ENCODE results near the gene GLDN.

GLDN gene

DNA sequence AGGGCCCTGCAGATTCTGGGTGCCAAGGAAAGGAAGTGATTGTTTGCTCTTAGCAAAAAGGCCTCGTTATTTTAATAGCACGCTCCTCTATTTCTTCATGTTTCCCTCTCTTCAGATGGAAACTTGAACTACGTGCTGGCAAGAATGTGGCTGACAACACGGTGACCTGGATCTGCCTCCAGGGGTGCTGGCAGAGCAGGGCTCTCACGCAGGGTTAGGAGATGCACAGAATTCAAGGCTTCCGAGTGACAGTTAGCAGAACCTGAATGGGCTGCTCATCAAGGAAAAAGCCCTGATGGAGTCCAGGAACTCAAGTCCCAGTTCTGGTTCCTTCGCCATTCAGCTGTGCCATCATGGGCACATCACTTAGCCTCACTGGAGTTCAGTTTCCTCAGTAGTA is 25.7 kb upstream of the GLDN start:
- H3K9me3 ChIP-seq (ENCODE audit: control insufficient read depth, insufficient read depth, low read length) = no peaks in the 10 kb centered on the region
- H3K9ac ChIP-seq (ENCODE audit: low read depth, low read length) = no peak overlapping the region
- peaks cover 12% of the 10 kb centered on the region for H3K4me1 ChIP-seq (ENCODE audit: insufficient read depth, low read length)
- H3K36me3 ChIP-seq (ENCODE audit: insufficient read depth, low read length) = no peaks in the 10 kb centered on the region

DNA sequence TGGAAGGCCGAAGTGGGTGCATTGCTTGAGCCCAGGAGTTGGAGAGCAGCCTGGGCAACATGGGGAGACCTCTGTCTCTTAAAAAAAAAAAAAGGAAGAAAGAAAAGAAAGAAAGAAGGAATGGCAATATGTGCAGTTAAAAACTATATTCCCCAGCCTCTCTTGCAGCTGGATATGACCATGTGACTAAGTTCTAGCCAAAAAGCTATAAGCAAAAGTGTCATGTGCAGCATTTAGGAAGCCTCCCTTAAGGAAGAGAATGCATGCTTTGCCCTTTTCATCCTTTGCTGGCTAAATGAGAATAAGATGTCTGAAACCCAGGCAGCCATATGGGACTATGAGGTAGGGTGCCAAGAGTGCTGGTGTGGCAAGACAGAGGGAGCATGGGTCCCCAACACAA is 24.8 kb upstream of the GLDN start:
- no peaks in the 10 kb centered on the region for H3K9me3 ChIP-seq (ENCODE audit: control insufficient read depth, insufficient read depth, low read length)
- H3K36me3 ChIP-seq (ENCODE audit: insufficient read depth, low read length) = no peaks in the 10 kb centered on the region
- H3K9ac ChIP-seq (ENCODE audit: low read depth, low read length) = no peak overlapping the region
- H3K4me1 ChIP-seq (ENCODE audit: insufficient read depth, low read length) = peaks cover 12% of the 10 kb centered on the region

DNA sequence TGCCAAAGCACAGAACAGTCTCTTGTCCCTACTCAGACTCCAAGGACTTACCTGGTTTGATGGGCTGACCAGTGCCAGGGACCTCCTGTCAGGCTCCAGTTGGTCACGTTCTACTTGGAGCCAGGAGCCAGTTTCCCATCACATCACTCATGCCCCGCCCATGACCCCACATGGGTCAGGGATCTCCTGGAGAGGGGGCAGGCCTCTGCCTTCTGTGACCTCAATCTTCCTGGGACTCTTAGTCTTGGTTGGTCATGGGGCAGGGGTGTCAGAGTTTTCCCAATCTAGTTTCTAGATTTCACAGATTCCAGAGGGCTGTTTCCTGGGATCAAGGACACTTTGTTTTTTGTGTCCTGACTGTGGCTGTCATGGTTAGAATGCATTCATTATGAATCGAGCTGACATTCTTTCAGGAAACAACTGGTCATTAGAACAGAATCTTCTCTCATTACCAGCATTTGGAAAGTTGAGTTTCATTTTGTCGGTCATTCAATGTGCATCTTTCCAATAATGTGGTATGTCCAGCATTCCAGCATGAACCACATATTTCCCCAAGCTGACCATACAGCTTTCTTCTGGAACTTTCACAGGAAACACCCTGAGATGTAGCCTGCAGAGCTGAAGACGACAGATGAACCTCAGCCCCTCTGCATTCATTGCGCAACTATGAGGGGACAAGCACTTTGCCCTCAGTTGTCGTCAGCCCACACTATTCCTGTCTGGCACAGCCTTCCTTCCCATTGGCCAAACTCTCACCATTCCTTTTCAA is 22.9 kb upstream of the GLDN start:
- Histone ChIP-seq H3K4me1 (ENCODE audit: insufficient read depth, low read length) (no peaks in the 10 kb centered on the region), H3K9me3 (ENCODE audit: control insufficient read depth, insufficient read depth, low read length) (no peaks in the 10 kb centered on the region), H3K9ac (ENCODE audit: low read depth, low read length) (no peak overlapping the region), H3K36me3 (ENCODE audit: insufficient read depth, low read length) (no peaks in the 10 kb centered on the region)

DNA sequence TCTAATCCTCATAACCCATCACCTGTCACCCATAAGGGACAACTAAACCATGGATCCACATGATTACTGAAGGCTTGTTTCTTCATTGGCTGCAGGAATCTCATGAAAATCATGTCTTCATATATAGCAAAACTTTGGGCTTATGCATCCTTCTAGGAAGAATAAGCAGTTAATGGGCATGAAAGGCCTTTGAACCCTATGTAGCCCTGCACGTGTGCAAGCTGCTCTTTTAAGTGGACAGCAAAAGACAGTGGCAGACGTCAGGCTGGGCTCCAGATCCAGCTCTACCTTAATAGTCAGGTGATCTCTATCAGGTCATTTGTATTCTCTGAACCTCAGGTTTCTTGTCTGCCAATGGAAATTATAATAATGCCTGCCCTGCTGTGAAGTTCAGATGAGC is 21.9 kb upstream of the GLDN start:
- Histone ChIP-seq H3K4me1 (ENCODE audit: insufficient read depth, low read length) (no peaks in the 10 kb centered on the region), H3K9me3 (ENCODE audit: control insufficient read depth, insufficient read depth, low read length) (no peaks in the 10 kb centered on the region), H3K36me3 (ENCODE audit: insufficient read depth, low read length) (no peaks in the 10 kb centered on the region), H3K9ac (ENCODE audit: low read depth, low read length) (no peak overlapping the region)

DNA sequence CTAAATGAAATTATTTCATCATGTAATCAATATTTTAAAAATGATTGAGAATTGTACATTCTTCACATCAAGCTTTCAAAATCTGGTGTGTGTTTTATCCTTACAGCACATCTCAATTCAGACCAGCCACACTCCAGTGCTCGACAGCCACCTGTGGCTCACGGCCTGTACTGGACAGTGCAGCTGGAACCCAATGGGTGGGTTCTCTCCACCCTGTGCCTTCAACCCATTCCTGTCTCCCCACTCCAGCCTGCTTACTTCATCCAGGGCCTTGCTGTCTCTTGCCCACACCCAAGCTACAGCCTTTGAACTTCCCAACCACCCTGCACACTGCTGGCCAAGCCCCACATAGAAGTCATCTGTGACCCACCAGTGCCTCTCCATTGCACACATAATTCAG is 20.6 kb upstream of the GLDN start:
- no peaks in the 10 kb centered on the region for H3K36me3 ChIP-seq (ENCODE audit: insufficient read depth, low read length)
- no peaks in the 10 kb centered on the region for H3K4me1 ChIP-seq (ENCODE audit: insufficient read depth, low read length)
- no peak overlapping the region for H3K9ac ChIP-seq (ENCODE audit: low read depth, low read length)
- no peaks in the 10 kb centered on the region for H3K9me3 ChIP-seq (ENCODE audit: control insufficient read depth, insufficient read depth, low read length)

DNA sequence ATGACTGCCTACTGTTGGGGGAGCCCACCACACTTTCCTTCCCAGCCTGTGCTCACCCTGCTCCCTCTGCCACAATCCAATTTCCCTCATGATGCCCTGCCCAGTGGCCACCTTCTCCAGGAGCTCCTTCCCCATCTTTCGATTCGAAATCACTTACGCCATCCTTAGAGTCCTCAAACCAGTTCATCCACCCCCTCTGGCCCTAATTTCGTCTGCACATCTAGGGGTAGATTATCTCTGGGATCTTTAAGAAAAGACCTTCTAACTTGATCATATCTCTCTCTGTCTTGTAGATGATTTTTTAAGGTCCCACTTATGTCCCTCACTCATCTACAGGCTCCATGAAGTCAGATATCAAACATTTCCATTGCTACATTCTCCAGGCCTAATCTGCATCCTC is 20.1 kb upstream of the GLDN start:
- no peaks in the 10 kb centered on the region for H3K4me1 ChIP-seq (ENCODE audit: insufficient read depth, low read length)
- no peaks in the 10 kb centered on the region for H3K9me3 ChIP-seq (ENCODE audit: control insufficient read depth, insufficient read depth, low read length)
- H3K9ac ChIP-seq (ENCODE audit: low read depth, low read length) = no peak overlapping the region
- no peaks in the 10 kb centered on the region for H3K36me3 ChIP-seq (ENCODE audit: insufficient read depth, low read length)

DNA sequence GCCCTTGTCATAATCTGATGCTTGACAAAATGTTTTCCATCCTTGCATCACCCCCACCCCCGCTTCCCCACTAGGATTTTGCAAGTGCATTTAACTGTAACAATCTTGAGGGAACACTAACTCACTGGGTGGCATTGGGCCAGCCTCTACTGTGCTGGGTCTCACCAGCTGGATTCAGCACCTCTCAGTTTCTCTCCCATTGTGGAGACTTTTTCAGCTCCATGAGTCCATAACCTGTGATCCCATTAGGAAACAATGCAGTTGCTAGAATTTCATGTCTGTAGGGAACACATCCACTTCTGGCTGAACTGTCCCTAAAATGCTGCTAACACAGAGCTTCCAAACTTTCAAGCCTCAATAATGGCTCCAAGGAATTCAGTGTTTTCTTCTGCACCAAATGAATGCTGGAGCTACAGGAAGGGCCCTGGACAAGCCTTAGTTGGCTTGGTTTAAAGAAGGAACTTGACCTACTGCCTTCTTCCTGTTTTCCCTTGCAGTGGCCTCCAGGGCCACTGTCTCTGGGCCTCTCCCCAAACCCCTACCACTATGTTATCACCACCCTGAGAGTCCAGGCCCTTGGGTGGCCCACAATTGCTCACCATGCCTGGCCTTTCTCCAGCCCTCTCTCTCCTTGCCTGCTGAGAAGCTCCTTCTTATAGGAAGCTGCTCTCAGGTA is 18.7 kb upstream of the GLDN start:
- no peaks in the 10 kb centered on the region for H3K4me1 ChIP-seq (ENCODE audit: insufficient read depth, low read length)
- no peaks in the 10 kb centered on the region for H3K9me3 ChIP-seq (ENCODE audit: control insufficient read depth, insufficient read depth, low read length)
- no peaks in the 10 kb centered on the region for H3K36me3 ChIP-seq (ENCODE audit: insufficient read depth, low read length)
- H3K9ac ChIP-seq (ENCODE audit: low read depth, low read length) = no peak overlapping the region

DNA sequence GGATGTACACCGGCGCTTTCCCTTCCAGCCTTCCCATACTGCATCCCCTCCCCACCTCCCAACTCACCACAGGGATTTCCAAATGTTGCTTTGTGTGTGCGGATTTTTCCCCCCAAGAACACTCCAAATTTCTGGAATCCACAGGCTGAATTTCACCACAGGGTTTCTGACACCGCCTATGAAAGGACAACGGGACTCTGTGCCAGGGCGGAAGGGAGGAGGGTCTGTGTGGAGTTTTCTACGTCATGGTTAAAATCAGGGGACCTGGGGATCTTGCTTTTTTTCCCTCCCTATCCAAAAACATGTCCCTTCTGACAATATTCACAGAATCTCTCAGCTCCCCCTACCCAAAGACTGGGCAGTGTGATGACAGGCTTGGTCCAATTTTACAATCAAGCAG is 17.7 kb upstream of the GLDN start:
- no peaks in the 10 kb centered on the region for H3K4me1 ChIP-seq (ENCODE audit: insufficient read depth, low read length)
- H3K9me3 ChIP-seq (ENCODE audit: control insufficient read depth, insufficient read depth, low read length) = no peaks in the 10 kb centered on the region
- no peak overlapping the region for H3K9ac ChIP-seq (ENCODE audit: low read depth, low read length)
- H3K36me3 ChIP-seq (ENCODE audit: insufficient read depth, low read length) = no peaks in the 10 kb centered on the region

DNA sequence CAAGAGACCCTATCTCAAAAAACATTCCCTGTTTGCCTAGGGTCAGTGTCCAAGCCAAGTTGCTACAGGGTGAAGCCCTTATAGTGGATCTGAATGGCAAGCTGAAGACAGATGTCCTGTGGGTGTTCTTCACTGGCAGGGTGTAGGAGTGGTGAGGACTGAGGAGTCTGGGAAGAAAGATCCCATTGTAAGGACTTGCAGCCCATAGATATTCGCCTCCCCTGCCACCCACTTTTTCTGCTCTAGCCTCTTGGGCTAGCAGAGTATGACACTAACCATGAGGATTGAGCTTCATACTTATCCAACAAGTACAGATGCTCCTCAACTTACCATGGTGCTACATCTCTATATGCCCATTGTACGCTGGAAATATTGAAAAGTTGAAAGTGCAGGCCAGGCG is 16.3 kb upstream of the GLDN start:
- Histone ChIP-seq H3K36me3 (ENCODE audit: insufficient read depth, low read length) (no peaks in the 10 kb centered on the region), H3K4me1 (ENCODE audit: insufficient read depth, low read length) (no peaks in the 10 kb centered on the region), H3K9ac (ENCODE audit: low read depth, low read length) (no peak overlapping the region), H3K9me3 (ENCODE audit: control insufficient read depth, insufficient read depth, low read length) (no peaks in the 10 kb centered on the region)

DNA sequence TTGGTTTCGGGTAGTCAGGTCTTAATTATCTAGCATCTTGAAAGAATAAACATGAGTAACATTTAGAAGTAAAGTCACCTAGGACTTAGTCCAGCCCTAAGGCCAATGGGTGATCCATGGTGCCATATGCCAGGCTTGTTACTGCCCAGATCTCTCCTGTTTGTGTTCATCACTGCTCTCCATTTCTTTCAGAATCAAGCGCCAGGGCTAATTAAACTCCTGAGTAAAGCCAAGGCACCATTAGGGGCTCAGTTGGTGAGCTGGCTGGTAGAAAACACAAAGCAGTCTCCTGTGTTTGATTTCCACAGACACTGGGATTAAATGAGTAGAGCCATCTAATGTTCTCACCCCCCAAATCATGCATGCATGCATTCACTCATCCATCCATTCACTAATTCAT is 14.4 kb upstream of the GLDN start:
- Histone ChIP-seq H3K9ac (ENCODE audit: low read depth, low read length) (no peak overlapping the region), H3K9me3 (ENCODE audit: control insufficient read depth, insufficient read depth, low read length) (no peaks in the 10 kb centered on the region), H3K4me1 (ENCODE audit: insufficient read depth, low read length) (no peaks in the 10 kb centered on the region), H3K36me3 (ENCODE audit: insufficient read depth, low read length) (no peaks in the 10 kb centered on the region)

DNA sequence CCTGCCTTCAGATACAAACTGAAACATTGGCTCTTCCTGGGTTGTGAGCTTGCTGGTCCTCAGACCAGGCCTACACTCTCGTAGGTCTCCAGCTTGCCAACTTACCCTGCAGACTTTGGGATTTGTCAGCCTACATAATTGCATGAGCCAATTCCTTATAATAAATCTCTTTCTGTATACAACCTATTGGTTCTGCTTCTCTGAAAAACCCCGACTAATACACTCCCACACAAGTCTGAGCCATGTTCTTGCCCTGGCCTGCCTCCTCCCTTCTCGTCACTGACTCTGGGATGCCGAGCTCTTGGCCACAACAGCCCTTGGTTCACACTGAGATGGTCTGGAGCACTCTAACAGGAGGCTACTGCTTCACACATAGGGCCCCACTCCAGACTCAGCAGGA is 12.5 kb upstream of the GLDN start:
- H3K9ac ChIP-seq (ENCODE audit: low read depth, low read length) = no peak overlapping the region
- H3K9me3 ChIP-seq (ENCODE audit: control insufficient read depth, insufficient read depth, low read length) = no peaks in the 10 kb centered on the region
- no peaks in the 10 kb centered on the region for H3K36me3 ChIP-seq (ENCODE audit: insufficient read depth, low read length)

DNA sequence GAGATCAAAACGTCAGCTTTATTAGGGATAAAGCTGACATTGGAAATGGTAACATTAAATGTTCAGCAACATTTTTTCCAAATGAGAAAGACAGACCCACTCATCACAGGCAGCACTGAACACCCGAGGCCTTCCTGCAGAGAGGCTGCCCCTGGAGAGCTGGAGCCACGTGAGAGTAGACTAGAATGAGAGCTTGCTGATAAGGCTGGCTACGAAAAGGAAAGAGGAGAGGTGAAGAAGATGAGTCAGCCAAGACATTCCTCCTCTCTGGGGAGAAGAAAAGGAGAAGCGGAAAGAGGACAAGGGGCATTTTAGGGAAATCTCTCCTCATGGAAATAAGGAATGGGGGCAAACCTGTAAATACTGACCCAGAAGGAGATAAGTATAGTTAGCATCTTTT is 10.3 kb upstream of the GLDN start:
- H3K9me3 ChIP-seq (ENCODE audit: control insufficient read depth, insufficient read depth, low read length) = no peaks in the 10 kb centered on the region
- no peaks in the 10 kb centered on the region for H3K4me1 ChIP-seq (ENCODE audit: insufficient read depth, low read length)
- H3K9ac ChIP-seq (ENCODE audit: low read depth, low read length) = no peak overlapping the region
- no peaks in the 10 kb centered on the region for H3K36me3 ChIP-seq (ENCODE audit: insufficient read depth, low read length)

More for the DNA sequence above, 12.5 kb upstream of the GLDN start:
- no peaks in the 10 kb centered on the region for H3K4me1 ChIP-seq (ENCODE audit: insufficient read depth, low read length)

DNA sequence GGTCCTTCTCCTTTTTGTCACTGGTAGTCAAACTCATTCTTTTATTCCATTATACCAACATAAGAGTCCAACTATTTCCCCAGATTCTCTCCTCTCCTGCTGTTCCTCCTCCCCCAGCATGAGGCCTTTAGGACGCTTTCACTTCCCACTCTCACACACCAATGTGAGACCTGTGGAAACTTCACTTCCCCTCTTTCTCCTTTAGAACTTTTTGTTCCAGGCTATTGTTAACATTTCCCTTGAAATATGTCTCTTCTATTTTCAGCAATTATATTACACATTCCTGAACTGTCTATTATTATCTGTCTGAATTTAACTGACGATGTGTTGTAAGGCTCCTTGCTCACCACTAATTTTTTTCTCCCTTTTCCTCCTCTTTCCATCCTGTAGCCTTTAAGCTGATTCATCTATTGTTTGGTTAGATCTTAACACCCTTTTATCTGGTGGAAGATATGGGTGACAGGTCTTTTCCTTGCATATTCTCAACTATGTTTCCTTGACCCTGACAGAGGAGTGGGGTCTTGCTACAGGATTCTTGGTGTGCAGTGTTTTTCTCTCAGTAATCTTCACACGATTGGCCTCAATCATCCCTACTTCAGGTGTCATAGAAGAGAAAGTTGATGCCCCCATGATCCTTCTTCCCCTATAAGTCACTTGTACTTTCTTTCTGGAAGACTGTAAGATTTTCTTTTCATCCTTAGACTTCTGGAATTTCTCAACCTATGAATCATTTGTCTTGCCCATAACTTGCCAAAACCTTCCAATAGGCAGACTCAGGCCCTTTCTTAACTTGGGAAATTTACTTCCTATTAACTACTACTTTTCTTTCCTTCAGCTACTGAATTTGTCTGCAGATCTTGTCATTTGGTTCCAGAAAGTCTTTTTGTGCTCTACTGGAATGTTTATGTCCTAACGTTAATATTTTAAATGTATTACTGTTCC is 9.0 kb upstream of the GLDN start:
- Histone ChIP-seq H3K9me3 (ENCODE audit: control insufficient read depth, insufficient read depth, low read length) (no peaks in the 10 kb centered on the region), H3K9ac (ENCODE audit: low read depth, low read length) (no peak overlapping the region), H3K4me1 (ENCODE audit: insufficient read depth, low read length) (no peaks in the 10 kb centered on the region), H3K36me3 (ENCODE audit: insufficient read depth, low read length) (no peaks in the 10 kb centered on the region)

DNA sequence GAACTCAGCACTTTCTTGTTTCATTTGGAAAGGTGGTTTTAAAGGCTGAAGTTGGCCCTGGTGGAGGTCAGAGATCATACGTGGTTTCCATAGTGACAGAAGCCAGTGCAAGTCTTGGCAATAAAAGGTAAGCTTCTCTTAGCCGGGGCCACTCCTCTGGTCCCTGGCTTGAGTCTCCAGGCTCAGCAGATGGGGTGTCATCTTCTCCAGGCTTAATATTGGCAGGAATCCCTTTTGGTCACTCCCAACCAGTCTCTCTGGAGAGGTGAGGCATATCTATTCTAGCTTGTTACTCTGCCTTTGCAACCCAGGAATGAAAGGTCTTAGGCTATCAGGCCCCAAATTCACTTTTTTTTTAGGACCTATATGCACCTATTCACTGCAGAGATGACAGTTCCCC is 7.9 kb upstream of the GLDN start:
- Histone ChIP-seq H3K9me3 (ENCODE audit: control insufficient read depth, insufficient read depth, low read length) (no peaks in the 10 kb centered on the region), H3K36me3 (ENCODE audit: insufficient read depth, low read length) (no peaks in the 10 kb centered on the region), H3K4me1 (ENCODE audit: insufficient read depth, low read length) (no peaks in the 10 kb centered on the region), H3K9ac (ENCODE audit: low read depth, low read length) (no peak overlapping the region)
